HG03342 (cell line): ENCODE measurements around the gene EPDR1.

Source experiments
- ATAC-seq: cut with Tn5 transposase; IDR thresholded peaks from one replicate; pipeline ENCODE4 v1.9.1; 2021; ENCODE audit warnings: mild to moderate bottlenecking, moderate library complexity; ENCODE audit not compliant: unreplicated experiment

EPDR1 gene

GRCh38 chr7:37920305-37920848, at the start of gene EPDR1:
EPDR1 (plus strand) TSS chr7:37920640; CDS start chr7:37920940, 300 bp downstream.
- ATAC-seq: peak; percentile 36

- ATAC-seq: no peak
Measured at GRCh38 chr7:37882086-37882485, 38.4 kb upstream of the EPDR1 start.

- ATAC-seq: no peak
Measured at GRCh38 chr7:37893359-37893758, 27.1 kb upstream of the EPDR1 start.

DNA sequence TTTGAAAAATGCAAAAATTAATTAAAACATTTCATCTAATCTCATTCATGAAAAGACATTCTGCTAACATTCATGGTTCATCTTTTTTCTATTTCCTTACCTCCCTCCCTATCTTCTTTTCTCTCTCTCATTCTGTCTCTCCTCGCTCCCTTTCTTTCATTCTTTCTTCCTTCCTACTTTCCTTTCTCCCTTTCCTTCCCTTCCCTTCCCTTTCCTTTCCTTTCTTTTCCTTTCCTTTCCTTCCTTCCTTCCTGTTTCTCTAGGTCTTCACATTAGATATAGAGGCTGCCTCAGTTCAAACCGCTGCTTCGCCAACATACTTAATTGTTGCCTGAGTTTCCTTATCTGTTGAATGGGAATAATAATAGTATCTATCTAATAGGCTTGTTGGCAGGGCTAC, 25.8 kb upstream of the EPDR1 start:
- no peak for ATAC-seq

GRCh38 chr7:37899712-37900247, 20.7 kb upstream of the EPDR1 start:
- no peak for ATAC-seq

- ATAC-seq: peak; percentile 58
Measured at GRCh38 chr7:37901236-37901827, 19.1 kb upstream of the EPDR1 start.

GRCh38 chr7:37901890-37902524, 18.4 kb upstream of the EPDR1 start:
- ATAC-seq: no peak

- ATAC-seq: no peak
Measured at GRCh38 chr7:37908221-37908788, 12.1 kb upstream of the EPDR1 start.

- ATAC-seq: no peak
Measured at GRCh38 chr7:37912756-37913155, 7.7 kb upstream of the EPDR1 start.

DNA sequence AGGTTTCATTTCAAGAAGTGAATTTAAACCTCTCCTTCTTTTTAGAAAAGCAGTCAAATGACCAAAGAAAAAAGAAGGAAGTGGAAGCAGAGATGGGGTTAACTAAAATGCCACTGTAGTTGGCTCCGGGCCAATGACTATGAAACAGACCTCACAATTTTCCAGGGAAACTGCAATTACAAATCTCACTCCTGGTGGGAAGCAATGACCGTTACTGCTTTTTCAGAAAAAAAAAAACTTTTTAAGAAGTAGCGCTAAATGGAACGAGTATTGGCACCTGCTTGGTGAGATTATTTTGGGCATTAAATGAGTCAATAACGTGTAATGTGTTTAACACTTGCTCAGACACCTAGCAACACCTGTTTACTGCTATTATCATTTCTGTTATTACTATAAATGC, 5.0 kb upstream of the EPDR1 start:
- ATAC-seq: peak; percentile 52

DNA sequence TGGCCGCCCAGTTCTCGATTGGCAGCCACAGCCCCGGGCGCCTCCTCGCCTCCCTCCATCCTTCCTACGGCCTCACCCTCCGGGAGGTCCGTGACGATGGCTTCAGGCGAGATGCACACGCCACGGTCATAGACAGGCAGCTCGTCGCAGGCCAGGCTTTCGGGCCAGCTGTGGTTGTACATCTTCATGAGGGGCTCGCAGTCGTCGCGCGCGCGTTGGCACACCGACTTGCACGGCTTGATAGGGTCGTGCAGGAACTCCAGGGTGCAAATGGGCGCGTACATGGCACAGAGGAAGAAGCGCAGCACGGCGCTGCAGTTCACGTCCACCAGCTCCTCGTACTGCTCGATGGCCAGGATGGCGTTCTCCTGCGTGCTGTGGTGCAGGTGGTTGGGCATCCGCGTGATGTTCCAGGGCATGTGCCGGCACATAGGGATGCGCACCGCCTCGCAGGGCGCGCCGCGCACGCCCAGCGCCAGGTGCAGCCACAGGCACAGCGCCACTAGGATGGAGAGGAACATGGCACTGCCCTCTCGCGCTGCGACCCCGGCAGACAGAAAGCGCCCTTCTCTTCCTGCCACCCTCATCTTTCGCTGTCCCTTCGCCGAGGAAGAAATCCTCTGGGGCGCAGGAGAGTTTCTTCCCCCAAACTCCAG, 4.3 kb upstream of the EPDR1 start:
- ATAC-seq: no peak

- ATAC-seq: peak; percentile 46
Measured at GRCh38 chr7:37916673-37917660, 3.5 kb upstream of the EPDR1 start, which contains the start of gene SFRP4. SFRP4 (minus strand) TSS chr7:37916817; CDS start chr7:37916537, 280 bp downstream.

- no peak for ATAC-seq
Measured at GRCh38 chr7:37918526-37918925, 1.9 kb upstream of the EPDR1 start.

- ATAC-seq: peak; percentile 59
Measured at GRCh38 chr7:37920849-37921805, 687 bp downstream of the EPDR1 start.

DNA sequence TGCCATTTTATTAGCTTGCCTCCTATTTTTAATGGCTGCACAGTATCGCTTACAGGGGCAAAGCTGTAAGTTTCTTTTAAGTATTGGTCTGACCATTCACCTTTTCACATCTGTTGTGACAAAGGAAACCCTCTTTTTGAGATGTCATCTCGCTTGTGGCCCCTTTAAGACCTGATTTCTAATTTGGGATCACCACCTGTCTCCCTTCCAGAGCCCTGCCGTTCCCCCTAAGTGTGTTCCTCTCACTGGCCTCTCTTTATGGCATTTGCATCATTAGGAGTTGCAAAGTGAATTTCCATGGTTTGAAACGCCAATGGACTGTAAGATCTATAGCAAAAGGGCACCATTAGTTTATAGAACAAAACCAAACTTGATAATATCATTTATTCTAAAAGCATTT, 1.4 kb downstream of the EPDR1 start:
- ATAC-seq: no peak

DNA sequence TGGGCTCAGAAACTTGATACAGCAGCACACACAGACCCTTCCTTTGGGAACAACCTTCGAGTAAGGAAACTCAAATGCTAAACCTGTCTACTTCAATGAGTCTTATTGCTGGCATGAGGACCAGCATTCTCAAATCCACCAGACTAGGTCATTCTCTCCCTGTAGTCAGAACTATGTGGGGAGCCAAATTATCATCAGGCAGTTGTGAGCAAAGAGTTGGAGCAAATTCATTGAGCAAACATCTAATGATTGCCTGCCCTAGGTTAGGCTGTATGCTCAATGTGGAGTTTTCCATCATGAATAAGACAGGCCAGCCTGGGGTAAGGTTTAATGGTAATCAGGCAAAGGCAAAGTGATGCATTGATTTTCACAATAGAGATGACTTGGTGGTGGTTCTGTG, 3.6 kb downstream of the EPDR1 start:
- ATAC-seq: no peak

GRCh38 chr7:37924491-37925041, 4.1 kb downstream of the EPDR1 start:
- ATAC-seq: no peak

DNA sequence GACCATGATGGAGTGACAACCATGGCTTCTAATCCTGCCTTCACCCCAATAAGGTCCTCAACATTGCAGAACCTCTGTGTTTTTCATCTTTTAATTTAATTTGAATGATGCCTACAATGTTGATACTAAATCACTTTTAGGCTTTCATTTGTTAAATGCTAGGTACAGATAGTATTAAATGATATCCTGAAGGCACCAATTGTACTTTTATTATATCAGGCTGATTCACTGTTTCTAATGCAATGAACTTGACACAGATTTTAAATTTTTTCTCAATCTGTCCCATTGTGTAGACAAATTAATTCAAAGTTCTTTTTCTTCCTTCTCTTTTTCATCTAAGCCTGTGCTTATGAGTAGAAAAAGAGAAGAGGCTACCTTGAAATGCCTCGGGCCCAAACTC, 5.2 kb downstream of the EPDR1 start:
- no peak for ATAC-seq
